ENCODE measurements around the gene ACRV1.
A peak's percentile ranks its signal among the peaks of the same experiment; 100 is the strongest.

The ACRV1 gene

DNA sequence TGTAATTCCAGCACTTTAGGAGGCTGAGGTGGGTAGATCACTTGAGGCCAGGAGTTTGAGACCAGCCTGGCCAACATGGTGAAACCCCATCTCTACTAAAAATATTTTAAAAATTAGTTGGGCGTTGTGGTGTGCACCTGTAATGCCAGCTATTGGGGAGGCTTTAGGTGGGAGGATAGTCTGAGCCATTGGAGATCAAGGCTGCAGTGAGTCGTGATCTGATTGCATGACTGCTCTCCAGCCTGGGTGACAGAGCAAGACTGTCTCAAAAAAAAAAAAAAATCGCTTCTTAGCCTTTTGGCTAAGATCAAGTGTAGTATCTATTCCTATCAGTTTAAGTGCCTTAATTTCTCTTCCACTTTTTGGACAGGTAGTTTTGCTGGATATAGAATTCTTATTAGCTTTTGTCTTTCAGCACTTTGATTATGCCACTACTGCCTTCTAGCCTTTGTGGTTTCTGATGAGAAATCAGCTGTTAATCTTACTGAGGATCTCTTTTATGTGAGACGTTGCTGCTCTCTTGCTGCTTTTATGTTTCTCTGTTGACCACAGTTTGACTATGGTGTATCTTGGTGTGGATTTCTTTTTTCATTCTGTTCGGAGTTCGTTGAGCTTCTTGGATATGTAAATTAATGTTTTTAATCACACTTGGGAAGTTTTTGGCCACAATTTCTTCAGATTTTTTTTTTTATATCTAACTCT, 31.0 kb downstream of the ACRV1 start:
- H3K27me3 ChIP-seq (ENCODE audit: low read depth, low read length): no peaks in the 10 kb centered on the region
- no peaks in the 10 kb centered on the region for H3K4me1 ChIP-seq (ENCODE audit: control insufficient read depth in 1 of 2, insufficient read depth in 2 of 2, low read length in 2 of 2)
- no peak overlapping the region for H3K4me3 ChIP-seq (ENCODE audit: low read depth in 1 of 2, low read length in 2 of 2)
- H3K36me3 ChIP-seq (ENCODE audit: control insufficient read depth in 1 of 2, insufficient read depth in 2 of 2, low read length in 2 of 2): peaks cover 0 to 4% of the 10 kb centered on the region in 2 donors
- no peaks in the 10 kb centered on the region for H3K9me3 ChIP-seq (ENCODE audit: control insufficient read depth in 1 of 2, low read length in 2 of 2)
- H3K27ac ChIP-seq (ENCODE audit: low read length): no peak overlapping the region

DNA sequence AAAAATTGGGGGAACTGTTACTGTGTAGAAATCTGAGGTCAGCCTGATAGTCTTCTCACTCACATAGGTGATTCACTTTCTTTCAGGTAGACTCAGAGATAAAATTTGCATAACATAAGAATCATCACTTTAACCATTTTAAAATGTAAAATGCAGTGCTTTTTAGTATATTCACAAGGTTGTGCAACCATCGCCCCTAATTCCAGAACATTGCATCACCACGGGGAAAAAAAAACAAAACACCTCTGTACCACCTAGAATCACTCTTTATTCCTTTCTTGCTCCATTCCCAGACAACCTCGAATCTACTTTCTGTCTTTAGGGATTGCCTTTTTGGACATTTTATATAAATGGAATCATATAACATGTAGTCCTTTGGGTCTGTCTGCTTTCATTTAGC, 34.8 kb downstream of the ACRV1 start:
- Histone ChIP-seq H3K9me3 (ENCODE audit: control insufficient read depth in 1 of 2, low read length in 2 of 2) (no peaks in the 10 kb centered on the region), H3K27me3 (ENCODE audit: low read depth, low read length) (no peaks in the 10 kb centered on the region), H3K27ac (ENCODE audit: low read length) (no peak overlapping the region), H3K4me3 (ENCODE audit: low read depth in 1 of 2, low read length in 2 of 2) (no peak overlapping the region), H3K36me3 (ENCODE audit: control insufficient read depth in 1 of 2, insufficient read depth in 2 of 2, low read length in 2 of 2) (no peaks in the 10 kb centered on the region), H3K4me1 (ENCODE audit: control insufficient read depth in 1 of 2, insufficient read depth in 2 of 2, low read length in 2 of 2) (no peaks in the 10 kb centered on the region)

DNA sequence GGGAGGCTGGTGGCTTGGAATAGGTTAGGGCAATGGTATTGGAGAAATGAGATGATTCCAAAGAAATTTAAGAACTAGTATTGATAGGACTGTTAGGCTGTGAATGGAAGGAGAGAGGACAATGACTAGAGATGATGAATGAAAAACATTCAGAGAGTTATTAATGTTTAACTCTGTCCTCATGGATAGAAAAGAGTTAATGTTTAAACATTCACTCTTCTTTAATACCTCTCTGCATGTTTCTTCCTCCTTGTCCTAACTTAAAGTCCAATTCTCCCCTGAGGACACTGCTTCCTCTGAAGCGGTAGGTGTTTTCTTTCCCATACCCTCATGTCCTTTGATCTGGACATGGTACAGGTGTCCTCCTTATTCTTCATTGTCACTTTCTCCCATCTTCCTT, 42.3 kb downstream of the ACRV1 start:
- H3K27me3 ChIP-seq (ENCODE audit: low read depth, low read length): no peaks in the 10 kb centered on the region
- H3K4me3 ChIP-seq (ENCODE audit: low read depth in 1 of 2, low read length in 2 of 2): no peak overlapping the region
- H3K27ac ChIP-seq (ENCODE audit: low read length): no peak overlapping the region
- H3K36me3 ChIP-seq (ENCODE audit: control insufficient read depth in 1 of 2, insufficient read depth in 2 of 2, low read length in 2 of 2): peaks cover 0 to 3% of the 10 kb centered on the region in 2 donors
- no peaks in the 10 kb centered on the region for H3K9me3 ChIP-seq (ENCODE audit: control insufficient read depth in 1 of 2, low read length in 2 of 2)
- no peaks in the 10 kb centered on the region for H3K4me1 ChIP-seq (ENCODE audit: control insufficient read depth in 1 of 2, insufficient read depth in 2 of 2, low read length in 2 of 2)

DNA sequence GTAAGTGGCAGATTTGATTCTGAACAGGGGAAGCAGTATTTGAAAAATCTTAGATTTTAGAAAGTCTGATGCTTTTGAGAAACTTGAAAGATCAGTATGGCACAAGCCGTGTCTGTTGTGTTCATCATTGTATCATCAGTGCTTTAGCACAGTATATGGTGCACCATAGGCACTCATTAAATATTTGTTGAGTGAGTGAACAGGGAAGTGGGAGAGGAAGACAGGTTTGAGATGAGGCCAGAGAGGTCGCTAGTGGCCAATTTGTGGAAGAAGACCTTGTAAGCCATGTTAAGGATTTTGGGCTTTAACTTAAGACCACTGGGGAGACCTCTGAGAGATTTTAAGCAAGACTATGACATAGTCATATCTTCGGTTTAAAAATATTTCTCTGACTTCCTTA, 42.8 kb downstream of the ACRV1 start:
- Histone ChIP-seq H3K4me1 (ENCODE audit: control insufficient read depth in 1 of 2, insufficient read depth in 2 of 2, low read length in 2 of 2) (no peaks in the 10 kb centered on the region), H3K36me3 (ENCODE audit: control insufficient read depth in 1 of 2, insufficient read depth in 2 of 2, low read length in 2 of 2) (peaks cover 0 to 3% of the 10 kb centered on the region in 2 donors), H3K9me3 (ENCODE audit: control insufficient read depth in 1 of 2, low read length in 2 of 2) (no peaks in the 10 kb centered on the region), H3K4me3 (ENCODE audit: low read depth in 1 of 2, low read length in 2 of 2) (no peak overlapping the region), H3K27me3 (ENCODE audit: low read depth, low read length) (no peaks in the 10 kb centered on the region), H3K27ac (ENCODE audit: low read length) (no peak overlapping the region)

DNA sequence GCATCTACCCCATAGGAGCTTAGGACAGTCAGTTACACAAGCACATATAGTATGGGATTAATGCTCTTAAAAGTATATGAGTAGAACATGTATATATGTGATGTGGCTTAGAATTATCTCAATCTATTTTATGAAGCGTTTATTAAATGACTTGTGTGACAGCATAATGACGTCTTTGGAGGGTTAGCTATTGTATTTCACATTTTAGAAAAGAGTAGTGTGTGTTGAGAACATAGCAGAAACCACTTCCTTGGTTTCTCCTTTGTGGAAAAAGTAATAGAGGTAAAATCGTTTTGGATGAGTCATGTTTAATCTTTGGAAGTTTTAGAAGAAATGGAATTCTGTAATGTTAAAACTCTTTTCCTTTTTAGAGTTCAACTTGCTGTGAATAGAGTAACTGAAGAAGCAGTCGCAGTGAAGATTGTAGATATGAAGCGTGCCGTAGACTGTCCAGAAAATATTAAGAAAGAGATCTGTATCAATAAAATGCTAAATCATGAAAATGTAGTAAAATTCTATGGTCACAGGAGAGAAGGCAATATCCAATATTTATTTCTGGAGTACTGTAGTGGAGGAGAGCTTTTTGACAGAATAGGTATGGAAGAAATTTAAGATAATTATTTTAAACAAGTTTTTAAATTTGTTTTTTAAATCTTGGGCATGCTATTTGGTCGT, 53.3 kb downstream of the ACRV1 start:
- Histone ChIP-seq H3K27ac (ENCODE audit: low read length) (no peak overlapping the region), H3K4me1 (ENCODE audit: control insufficient read depth in 1 of 2, insufficient read depth in 2 of 2, low read length in 2 of 2) (peaks cover 9 to 16% of the 10 kb centered on the region in 2 donors), H3K4me3 (ENCODE audit: low read depth in 1 of 2, low read length in 2 of 2) (peak overlapping the region in 1 of 2 donors; percentile 91), H3K9me3 (ENCODE audit: control insufficient read depth in 1 of 2, low read length in 2 of 2) (no peaks in the 10 kb centered on the region), H3K36me3 (ENCODE audit: control insufficient read depth in 1 of 2, insufficient read depth in 2 of 2, low read length in 2 of 2) (no peaks in the 10 kb centered on the region), H3K27me3 (ENCODE audit: low read depth, low read length) (no peaks in the 10 kb centered on the region)

DNA sequence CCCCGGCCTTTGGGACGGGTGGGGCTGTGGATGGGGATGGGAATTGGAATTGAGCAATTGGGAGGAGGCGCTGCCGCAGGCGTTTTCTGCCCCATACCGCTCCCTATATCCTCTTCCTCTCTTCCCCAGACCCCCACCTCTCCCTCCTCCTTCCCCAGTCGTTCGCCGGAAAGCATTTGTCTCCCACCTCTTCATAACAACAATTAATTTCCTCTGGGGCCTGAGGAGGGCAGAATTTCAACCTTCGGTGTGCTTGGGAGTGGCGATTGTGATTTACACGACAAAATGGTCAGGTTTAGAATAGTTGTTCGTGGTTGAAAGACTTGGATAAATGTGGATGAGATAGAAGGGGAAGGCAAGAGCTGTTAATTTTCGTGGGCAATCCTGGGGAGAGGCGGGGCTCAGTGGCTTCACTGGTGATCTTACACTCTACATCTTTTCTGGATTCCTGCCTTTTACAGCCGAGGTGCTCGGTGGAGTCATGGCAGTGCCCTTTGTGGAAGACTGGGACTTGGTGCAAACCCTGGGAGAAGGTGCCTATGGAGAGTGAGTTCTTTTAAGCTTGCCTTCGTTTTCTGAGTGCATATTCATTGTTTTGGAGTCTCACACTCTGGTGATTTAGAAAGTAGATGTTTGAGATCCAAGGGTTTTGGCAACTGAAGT, 54.2 kb downstream of the ACRV1 start:
- peaks cover 9 to 16% of the 10 kb centered on the region in 2 donors for H3K4me1 ChIP-seq (ENCODE audit: control insufficient read depth in 1 of 2, insufficient read depth in 2 of 2, low read length in 2 of 2)
- peak overlapping the region; percentile 91 to 96 for H3K4me3 ChIP-seq (ENCODE audit: low read depth in 1 of 2, low read length in 2 of 2)
- H3K27ac ChIP-seq (ENCODE audit: low read length): peak overlapping the region; percentile 95
- no peaks in the 10 kb centered on the region for H3K9me3 ChIP-seq (ENCODE audit: control insufficient read depth in 1 of 2, low read length in 2 of 2)
- H3K27me3 ChIP-seq (ENCODE audit: low read depth, low read length): no peaks in the 10 kb centered on the region
- peaks cover 2 to 4% of the 10 kb centered on the region in 2 donors for H3K36me3 ChIP-seq (ENCODE audit: control insufficient read depth in 1 of 2, insufficient read depth in 2 of 2, low read length in 2 of 2)

DNA sequence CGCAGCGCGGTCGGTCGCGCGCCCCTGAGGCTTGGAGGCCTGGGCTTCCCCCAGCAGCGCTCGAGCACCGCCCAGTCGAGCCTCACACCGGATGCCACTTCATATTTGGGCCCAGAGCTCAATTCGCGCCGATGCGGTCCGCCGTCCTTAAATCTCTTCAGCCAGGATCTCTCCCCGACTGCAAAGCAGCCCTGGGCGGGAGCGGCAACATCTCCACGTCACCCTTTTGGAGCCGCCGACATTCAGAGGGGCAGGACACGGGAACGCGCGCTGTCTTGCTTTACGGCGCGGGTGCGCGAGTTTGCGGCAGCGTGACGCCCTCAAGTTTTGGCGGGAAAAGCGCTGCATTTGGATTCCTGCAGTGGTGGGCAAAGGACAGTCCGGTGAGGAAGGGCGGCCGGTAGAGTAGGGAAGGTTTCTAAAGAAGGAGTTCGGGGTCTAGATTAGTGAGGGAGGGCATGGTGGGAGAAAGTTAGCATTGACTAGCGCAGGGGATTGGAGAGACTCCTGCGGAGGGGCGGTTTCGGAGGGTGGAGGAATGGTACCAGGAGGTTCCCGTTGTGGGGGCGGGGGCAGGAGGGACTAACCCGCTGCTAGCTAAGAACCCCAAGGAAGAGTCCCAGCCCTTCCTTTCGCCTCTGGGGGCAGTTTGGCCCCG, 54.9 kb downstream of the ACRV1 start:
- Histone ChIP-seq H3K27ac (ENCODE audit: low read length) (peak overlapping the region; percentile 95), H3K36me3 (ENCODE audit: control insufficient read depth in 1 of 2, insufficient read depth in 2 of 2, low read length in 2 of 2) (peaks cover 8 to 10% of the 10 kb centered on the region in 2 donors), H3K27me3 (ENCODE audit: low read depth, low read length) (no peaks in the 10 kb centered on the region), H3K4me1 (ENCODE audit: control insufficient read depth in 1 of 2, insufficient read depth in 2 of 2, low read length in 2 of 2) (peaks cover 9 to 16% of the 10 kb centered on the region in 2 donors), H3K4me3 (ENCODE audit: low read depth in 1 of 2, low read length in 2 of 2) (peak overlapping the region; percentile 91 to 96), H3K9me3 (ENCODE audit: control insufficient read depth in 1 of 2, low read length in 2 of 2) (no peaks in the 10 kb centered on the region)

DNA sequence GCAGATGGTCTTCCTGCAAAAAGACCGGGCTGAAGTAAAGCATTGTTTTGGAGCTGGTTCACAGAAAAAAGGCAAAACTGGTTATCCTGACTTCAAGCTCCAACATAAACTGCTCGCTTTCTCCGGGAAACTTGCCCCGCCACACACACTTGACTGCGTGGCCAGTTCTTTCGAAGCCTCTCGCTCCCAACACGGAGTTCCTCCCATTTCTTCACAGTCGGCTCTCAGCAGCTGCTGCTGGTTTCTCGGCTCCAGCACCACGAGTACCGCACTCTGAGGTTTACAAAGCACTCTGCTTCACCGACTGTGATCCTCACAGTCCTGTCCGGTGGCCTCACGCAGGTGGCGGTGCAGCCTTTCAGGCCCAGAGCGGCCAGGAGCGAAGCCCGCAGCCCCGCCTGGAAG, 55.4 kb downstream of the ACRV1 start:
- no peaks in the 10 kb centered on the region for H3K9me3 ChIP-seq (ENCODE audit: control insufficient read depth in 1 of 2, low read length in 2 of 2)
- peaks cover 9 to 16% of the 10 kb centered on the region in 2 donors for H3K4me1 ChIP-seq (ENCODE audit: control insufficient read depth in 1 of 2, insufficient read depth in 2 of 2, low read length in 2 of 2)
- H3K27ac ChIP-seq (ENCODE audit: low read length): peak overlapping the region; percentile 95
- no peaks in the 10 kb centered on the region for H3K27me3 ChIP-seq (ENCODE audit: low read depth, low read length)
- peak overlapping the region; percentile 91 to 96 for H3K4me3 ChIP-seq (ENCODE audit: low read depth in 1 of 2, low read length in 2 of 2)
- peaks cover 14% of the 10 kb centered on the region in 2 donors for H3K36me3 ChIP-seq (ENCODE audit: control insufficient read depth in 1 of 2, insufficient read depth in 2 of 2, low read length in 2 of 2)

DNA sequence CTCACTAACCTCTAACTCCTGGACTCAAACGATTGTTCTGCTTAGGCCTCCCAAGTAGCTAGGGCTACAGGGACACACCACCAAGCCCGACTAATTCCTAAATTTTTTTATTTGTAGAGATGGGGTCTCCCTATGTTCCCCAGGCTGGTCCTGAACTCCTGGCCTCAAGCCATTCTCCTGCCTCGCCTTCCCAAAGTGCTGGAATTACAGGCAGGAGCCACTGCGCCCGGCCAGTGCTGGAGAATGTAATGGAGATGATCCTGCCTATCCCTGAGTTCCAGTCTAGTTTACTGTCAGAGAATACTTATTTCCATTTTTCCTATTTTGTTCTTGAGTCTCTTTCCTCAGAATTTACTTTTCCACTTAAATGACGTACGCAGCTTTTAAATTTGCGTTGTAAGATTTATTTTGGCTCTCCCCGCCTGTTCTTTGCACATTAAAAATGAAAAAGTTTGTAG, 55.9 kb downstream of the ACRV1 start, which contains the start of gene CHEK1:
CHEK1 (plus strand) TSS at position 408 of the 458 bp plus-strand sequence. CDS start 1,606 bp downstream, outside the sequence.
- Histone ChIP-seq H3K27ac (ENCODE audit: low read length) (peak within 1 kb of the TSS; percentile 95), H3K36me3 (ENCODE audit: control insufficient read depth in 1 of 2, insufficient read depth in 2 of 2, low read length in 2 of 2) (peaks cover 18 to 19% of the 10 kb centered on the region in 2 donors), H3K27me3 (ENCODE audit: low read depth, low read length) (no peaks in the 10 kb centered on the region), H3K4me3 (ENCODE audit: low read depth in 1 of 2, low read length in 2 of 2) (peak within 1 kb of the TSS; percentile 91 to 96), H3K9me3 (ENCODE audit: control insufficient read depth in 1 of 2, low read length in 2 of 2) (no peaks in the 10 kb centered on the region), H3K4me1 (ENCODE audit: control insufficient read depth in 1 of 2, insufficient read depth in 2 of 2, low read length in 2 of 2) (peaks cover 9 to 16% of the 10 kb centered on the region in 2 donors)

DNA sequence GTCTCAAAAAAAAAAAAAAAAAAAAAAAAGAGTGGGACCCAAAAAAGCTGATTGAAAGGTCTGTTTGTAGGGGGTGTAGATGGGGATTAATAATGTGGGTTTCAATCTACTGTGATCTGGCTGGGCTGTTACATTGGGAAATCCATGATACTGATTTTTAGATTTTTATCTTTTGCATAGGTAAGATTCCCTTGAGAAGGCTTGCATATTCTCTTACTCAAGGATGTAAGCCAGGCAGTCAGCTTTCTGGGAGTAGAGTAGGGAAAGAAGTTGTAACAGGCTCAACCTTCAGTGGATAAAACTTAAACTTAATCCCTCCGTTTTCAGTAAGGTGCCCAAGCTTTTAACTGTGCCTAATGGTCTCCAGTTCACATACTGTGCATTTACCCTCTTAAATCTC, 57.6 kb downstream of the ACRV1 start:
- Histone ChIP-seq H3K27me3 (ENCODE audit: low read depth, low read length) (no peaks in the 10 kb centered on the region), H3K4me1 (ENCODE audit: control insufficient read depth in 1 of 2, insufficient read depth in 2 of 2, low read length in 2 of 2) (peaks cover 9 to 16% of the 10 kb centered on the region in 2 donors), H3K27ac (ENCODE audit: low read length) (no peak overlapping the region), H3K4me3 (ENCODE audit: low read depth in 1 of 2, low read length in 2 of 2) (no peak overlapping the region), H3K9me3 (ENCODE audit: control insufficient read depth in 1 of 2, low read length in 2 of 2) (no peaks in the 10 kb centered on the region), H3K36me3 (ENCODE audit: control insufficient read depth in 1 of 2, insufficient read depth in 2 of 2, low read length in 2 of 2) (peaks cover 31 to 36% of the 10 kb centered on the region in 2 donors)

DNA sequence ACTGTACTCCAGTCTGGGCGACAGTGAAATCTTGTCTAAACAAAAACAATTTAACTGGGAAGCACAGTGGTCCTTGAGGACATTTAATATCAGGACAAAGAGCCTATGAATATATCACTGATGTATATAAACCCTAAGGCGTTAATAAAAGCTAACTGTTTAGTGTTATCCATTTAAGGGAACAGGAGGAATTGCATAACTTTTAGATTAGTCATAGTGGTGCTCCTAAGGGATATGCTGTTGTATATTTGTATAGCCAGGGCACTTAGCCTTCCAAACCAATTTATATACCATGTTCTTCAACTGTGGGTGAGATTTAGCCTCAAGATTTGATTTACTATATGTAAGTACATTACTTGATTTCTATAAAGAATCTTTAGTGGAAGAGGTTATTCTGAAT, 58.7 kb downstream of the ACRV1 start:
- H3K27ac ChIP-seq (ENCODE audit: low read length): peak overlapping the region; percentile 44
- H3K4me1 ChIP-seq (ENCODE audit: control insufficient read depth in 1 of 2, insufficient read depth in 2 of 2, low read length in 2 of 2): peaks cover 7 to 16% of the 10 kb centered on the region in 2 donors
- H3K4me3 ChIP-seq (ENCODE audit: low read depth in 1 of 2, low read length in 2 of 2): no peak overlapping the region
- H3K36me3 ChIP-seq (ENCODE audit: control insufficient read depth in 1 of 2, insufficient read depth in 2 of 2, low read length in 2 of 2): peaks cover 38 to 46% of the 10 kb centered on the region in 2 donors
- no peaks in the 10 kb centered on the region for H3K9me3 ChIP-seq (ENCODE audit: control insufficient read depth in 1 of 2, low read length in 2 of 2)
- no peaks in the 10 kb centered on the region for H3K27me3 ChIP-seq (ENCODE audit: low read depth, low read length)
